CD4-positive, alpha-beta T cell treated with Interleukin-12 subunit alpha and Interleukin-12 subunit beta, for 1 hour (primary cell): ENCODE data around the gene PPARA.

Source experiments
- DNase-seq: peaks from one replicate; pipeline ENCODE4 v3.0.0-alpha.2; 2020

Gene PPARA

GRCh38 chr22:46219636-46220035 is 69.3 kb downstream of the PPARA start:
- peak; percentile 36 for DNase-seq

GRCh38 chr22:46220921-46221320 is 70.6 kb downstream of the PPARA start:
- DNase-seq, result no peak

- DNase-seq, result no peak
These were observed 73.9 kb downstream of the PPARA start for GRCh38 chr22:46224044-46224897.

GRCh38 chr22:46224898-46225290 is 74.6 kb downstream of the PPARA start:
- no peak for DNase-seq

- no peak for DNase-seq
These were observed 75.3 kb downstream of the PPARA start for GRCh38 chr22:46225631-46226030.

GRCh38 chr22:46226577-46226976 is 76.3 kb downstream of the PPARA start:
- no peak for DNase-seq

GRCh38 chr22:46229701-46230100 is 79.4 kb downstream of the PPARA start:
- DNase-seq, result no peak

GRCh38 chr22:46230262-46230901 is 80.1 kb downstream of the PPARA start:
- DNase-seq, result no peak

- DNase-seq, result no peak
These were observed 82.9 kb downstream of the PPARA start for GRCh38 chr22:46233231-46233630.

- no peak for DNase-seq
These were observed 84.6 kb downstream of the PPARA start for GRCh38 chr22:46234969-46235368.

- DNase-seq, result no peak
These were observed 87.3 kb downstream of the PPARA start for GRCh38 chr22:46237453-46238124.

- no peak for DNase-seq
These were observed 88.2 kb downstream of the PPARA start for GRCh38 chr22:46238541-46238940.

- no peak for DNase-seq
These were observed 89.1 kb downstream of the PPARA start for GRCh38 chr22:46239261-46240048.

GRCh38 chr22:46240073-46240472 is 89.7 kb downstream of the PPARA start:
- no peak for DNase-seq

- no peak for DNase-seq
These were observed 90.2 kb downstream of the PPARA start for GRCh38 chr22:46240506-46240905.

- DNase-seq, result no peak
These were observed 90.6 kb downstream of the PPARA start for GRCh38 chr22:46240907-46241306.

GRCh38 chr22:46241396-46242007 is 91.2 kb downstream of the PPARA start:
- no peak for DNase-seq

- no peak for DNase-seq
These were observed 91.8 kb downstream of the PPARA start for GRCh38 chr22:46242076-46242475.

GRCh38 chr22:46244771-46245170 is 94.4 kb downstream of the PPARA start:
- no peak for DNase-seq

- no peak for DNase-seq
These were observed 95.2 kb downstream of the PPARA start for GRCh38 chr22:46245511-46245910.

GRCh38 chr22:46246178-46246577 is 95.9 kb downstream of the PPARA start:
- no peak for DNase-seq

- DNase-seq, result no peak
These were observed 97.2 kb downstream of the PPARA start for GRCh38 chr22:46247443-46247975.
